Activated T-helper 2 cell treated with anti-CD3 and anti-CD28 coated beads, Interferon-gamma antibody, Interleukin-2, Interleukin-4, amounts not matched to agents 10 μg/mL and 5 μg/mL and 100 μg/mL, durations not matched to agents 14 hours and 24 hours and 36 hours (primary cell): Measurements from ENCODE around the gene CRISPLD2. TPM values are rescaled to one million over a fixed set of nuclear protein-coding genes. Genes with fewer than 3 reads are reported as not detected.

ENCODE experiments used
- DNase-seq: peaks from one replicate; pipeline ENCODE4 v3.0.0; 2021; ENCODE audit warnings: low spot score
- H3K27ac Mint-ChIP-seq: one replicate; pipeline ENCODE4 v1.8.0; 2021; ENCODE audit warnings: mixed read lengths
- H3K27me3 Mint-ChIP-seq: one replicate; pipeline ENCODE4 v1.8.0; 2021; ENCODE audit warnings: low read depth, mixed read lengths
- H3K36me3 Mint-ChIP-seq: one replicate; pipeline ENCODE4 v1.8.0; 2021; ENCODE audit warnings: low read depth, mixed read lengths
- H3K4me1 Mint-ChIP-seq: one replicate; pipeline ENCODE4 v1.8.0; 2021; ENCODE audit warnings: low read depth, mixed read lengths
- H3K4me3 Mint-ChIP-seq: one replicate; pipeline ENCODE4 v1.8.0; 2021; ENCODE audit warnings: low read depth, mild to moderate bottlenecking, moderate library complexity, mixed read lengths
- H3K9me3 Mint-ChIP-seq: one replicate; pipeline ENCODE4 v1.8.0; 2021; ENCODE audit warnings: mixed read lengths
- intact Hi-C: fragments of 100-400 bp; cut with micrococcal nuclease; formaldehyde crosslinking; loops from one replicate; pipeline ENCODE4 v1.15.1; 2023
- total RNA-seq: library from RNA; stranded (reverse); gene quantifications from 2 replicates; pipeline ENCODE4 v1.2.3, GENCODE V29; 2022

Gene CRISPLD2
- total RNA-seq, 1 donor from 2014 or later = 0.23 TPM

DNA sequence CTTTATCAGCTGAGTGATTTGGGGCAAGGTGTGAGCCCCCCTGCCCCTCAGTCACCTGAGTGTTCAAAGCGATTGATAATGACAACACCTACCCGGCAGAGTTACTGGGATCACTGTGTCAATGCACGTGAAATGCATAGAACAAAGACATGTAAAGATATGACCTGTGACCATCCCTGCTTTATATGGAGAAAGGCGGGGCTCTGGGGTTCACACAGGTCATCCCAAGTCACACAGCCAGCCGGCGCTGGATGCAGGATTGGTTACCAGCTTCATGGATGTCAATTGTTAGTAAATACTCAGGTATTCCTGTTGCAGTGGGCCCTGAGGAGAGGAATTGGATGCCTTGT, 64.4 kb downstream of the CRISPLD2 start:
- Mint-ChIP-seq H3K36me3 (no peaks in the 10 kb centered on the region), H3K4me3 (no peak overlapping the region), H3K4me1 (peaks cover 5% of the 10 kb centered on the region), H3K9me3 (no peaks in the 10 kb centered on the region), H3K27me3 (peaks cover 3% of the 10 kb centered on the region), H3K27ac (no peak overlapping the region)
- intact Hi-C loops = no loop called here
- DNase-seq = no peak

DNA sequence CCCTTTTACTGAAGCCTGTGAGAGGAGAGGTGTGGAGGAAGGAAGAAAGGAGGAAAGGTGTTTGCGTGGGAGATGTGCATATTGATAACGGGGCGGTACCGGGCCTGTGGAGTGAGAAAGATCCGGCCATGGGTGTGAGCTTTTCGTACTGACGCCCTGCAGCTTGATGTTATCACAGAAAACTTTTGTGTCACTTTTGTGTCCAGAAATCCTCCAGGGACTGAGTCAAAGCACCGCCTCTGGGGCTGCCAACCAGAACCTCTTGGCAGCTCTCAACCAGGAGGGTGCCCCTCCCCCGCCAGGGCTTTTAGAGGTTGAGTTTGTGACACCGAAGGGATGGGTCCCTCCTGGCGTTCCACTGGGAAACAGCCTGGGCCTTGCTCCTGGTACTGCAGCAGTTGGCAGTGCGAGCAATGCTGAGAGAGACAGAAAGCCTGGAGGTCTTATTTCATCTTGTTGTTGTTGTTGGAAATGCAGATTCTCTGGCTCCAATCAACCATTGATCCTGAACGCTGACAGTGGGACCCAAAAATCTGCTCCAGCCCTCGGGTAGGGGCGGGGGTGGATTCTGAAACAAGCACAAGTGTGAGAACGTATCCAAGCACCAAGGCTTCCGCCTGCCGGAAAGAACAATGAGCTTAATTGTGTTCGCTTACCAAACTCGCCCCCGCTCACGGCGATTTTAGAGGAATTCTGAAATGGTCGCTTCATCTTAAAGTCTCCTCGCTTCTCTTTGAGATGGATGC, 65.0 kb downstream of the CRISPLD2 start:
- no peaks in the 10 kb centered on the region for H3K9me3 Mint-ChIP-seq
- DNase-seq = no peak
- intact Hi-C loops = no loop called here
- no peaks in the 10 kb centered on the region for H3K36me3 Mint-ChIP-seq
- H3K4me1 Mint-ChIP-seq = peaks cover 3% of the 10 kb centered on the region
- H3K27ac Mint-ChIP-seq = no peak overlapping the region
- H3K27me3 Mint-ChIP-seq = peaks cover 3% of the 10 kb centered on the region
- H3K4me3 Mint-ChIP-seq = no peak overlapping the region

GRCh38 chr16:84885342-84885910, 65.6 kb downstream of the CRISPLD2 start:
- Mint-ChIP-seq H3K27me3 (peaks cover 3% of the 10 kb centered on the region), H3K9me3 (no peaks in the 10 kb centered on the region), H3K4me1 (peaks cover 3% of the 10 kb centered on the region), H3K4me3 (no peak overlapping the region), H3K27ac (no peak overlapping the region), H3K36me3 (no peaks in the 10 kb centered on the region)
- intact Hi-C loops = no loop called here
- DNase-seq = no peak

DNA sequence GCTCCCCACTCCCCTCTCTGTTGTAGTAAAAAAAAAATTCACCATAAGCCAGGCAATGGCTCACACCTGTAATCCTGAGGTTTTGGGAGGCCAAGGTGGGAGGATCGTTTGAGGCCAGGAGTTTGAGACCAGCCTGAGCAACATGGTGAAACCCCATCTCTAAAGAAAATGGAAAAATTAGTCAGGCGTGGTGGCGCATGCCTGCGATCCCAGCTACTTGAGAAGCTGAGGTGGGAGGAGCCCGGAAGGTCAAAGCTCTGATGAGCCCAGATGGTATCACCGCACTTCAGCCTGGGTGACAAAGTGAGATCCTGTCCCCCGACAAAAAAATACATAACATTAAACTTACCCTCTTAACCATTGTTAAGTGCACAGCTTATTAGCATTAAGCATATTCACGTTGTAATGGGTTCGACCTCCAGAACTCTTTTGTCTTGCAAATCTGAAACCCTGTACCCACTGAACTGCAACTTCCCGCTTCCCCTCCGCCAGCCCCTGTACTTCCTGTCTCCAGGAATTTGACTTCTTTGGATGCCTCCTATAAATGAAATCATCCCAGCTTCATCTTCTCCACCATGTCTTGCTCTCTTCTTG, 66.8 kb downstream of the CRISPLD2 start:
- Mint-ChIP-seq H3K36me3 (no peaks in the 10 kb centered on the region), H3K9me3 (no peaks in the 10 kb centered on the region), H3K27me3 (peaks cover 3% of the 10 kb centered on the region), H3K4me1 (peaks cover 3% of the 10 kb centered on the region), H3K27ac (no peak overlapping the region), H3K4me3 (no peak overlapping the region)
- DNase-seq = no peak
- intact Hi-C loops = no loop called here

GRCh38 chr16:84887207-84887606, 67.4 kb downstream of the CRISPLD2 start:
- Mint-ChIP-seq H3K36me3 (no peaks in the 10 kb centered on the region), H3K27me3 (peaks cover 3% of the 10 kb centered on the region), H3K9me3 (no peaks in the 10 kb centered on the region), H3K4me1 (peaks cover 3% of the 10 kb centered on the region), H3K4me3 (no peak overlapping the region), H3K27ac (no peak overlapping the region)
- intact Hi-C loops = no loop called here
- DNase-seq = no peak

DNA sequence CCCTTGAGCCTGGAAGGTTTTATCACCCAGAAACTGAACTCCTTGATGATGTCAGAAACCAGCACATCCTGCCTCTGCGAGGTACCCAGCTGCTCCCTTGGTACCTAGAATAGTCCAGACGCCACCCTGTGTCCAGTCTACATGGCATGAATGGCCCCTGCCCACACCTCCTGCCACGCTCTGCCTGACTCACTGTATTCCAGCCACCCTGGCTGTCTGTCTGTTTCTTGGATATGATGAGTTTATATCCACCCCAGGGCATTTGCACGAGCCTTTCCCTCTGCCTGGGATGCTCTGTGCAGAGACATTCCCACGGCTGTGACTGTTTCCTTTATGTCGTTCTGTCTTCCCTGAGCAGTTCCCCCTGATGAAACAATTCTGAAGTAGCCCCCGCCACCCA, 68.7 kb downstream of the CRISPLD2 start:
- no peak overlapping the region for H3K27ac Mint-ChIP-seq
- H3K36me3 Mint-ChIP-seq = no peaks in the 10 kb centered on the region
- H3K4me3 Mint-ChIP-seq = no peak overlapping the region
- intact Hi-C loops = no loop called here
- peaks cover 3% of the 10 kb centered on the region for H3K27me3 Mint-ChIP-seq
- no peaks in the 10 kb centered on the region for H3K9me3 Mint-ChIP-seq
- peaks cover 3% of the 10 kb centered on the region for H3K4me1 Mint-ChIP-seq
- no peak for DNase-seq

GRCh38 chr16:84889066-84889465, 69.3 kb downstream of the CRISPLD2 start:
- H3K4me1 Mint-ChIP-seq = peaks cover 3% of the 10 kb centered on the region
- intact Hi-C loops = no loop called here
- DNase-seq = no peak
- no peak overlapping the region for H3K4me3 Mint-ChIP-seq
- no peak overlapping the region for H3K27ac Mint-ChIP-seq
- H3K27me3 Mint-ChIP-seq = peaks cover 3% of the 10 kb centered on the region
- no peaks in the 10 kb centered on the region for H3K9me3 Mint-ChIP-seq
- H3K36me3 Mint-ChIP-seq = no peaks in the 10 kb centered on the region

DNA sequence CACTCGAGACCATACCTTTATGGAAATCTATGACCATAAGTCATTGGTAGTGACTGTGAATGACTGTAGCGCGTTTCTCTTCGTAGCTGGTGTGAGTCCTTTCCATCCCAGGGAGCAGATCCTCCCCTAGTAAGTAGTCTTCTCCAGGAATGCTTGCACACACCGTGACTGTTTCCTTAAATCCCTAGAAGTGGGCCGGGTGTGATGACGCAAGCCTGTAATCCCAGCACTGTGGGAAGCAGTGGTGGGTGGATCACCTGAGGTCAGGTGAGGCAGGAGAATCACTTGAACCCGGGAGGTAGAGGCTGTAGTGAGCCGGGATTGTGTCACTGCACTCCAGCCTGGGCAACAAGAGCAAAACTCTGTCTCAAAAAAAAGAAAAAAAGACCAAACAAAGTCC, 70.6 kb downstream of the CRISPLD2 start:
- no peaks in the 10 kb centered on the region for H3K36me3 Mint-ChIP-seq
- no peaks in the 10 kb centered on the region for H3K4me1 Mint-ChIP-seq
- DNase-seq = no peak
- no peaks in the 10 kb centered on the region for H3K9me3 Mint-ChIP-seq
- intact Hi-C loops = no loop called here
- H3K27me3 Mint-ChIP-seq = no peaks in the 10 kb centered on the region
- no peak overlapping the region for H3K27ac Mint-ChIP-seq
- H3K4me3 Mint-ChIP-seq = no peak overlapping the region

DNA sequence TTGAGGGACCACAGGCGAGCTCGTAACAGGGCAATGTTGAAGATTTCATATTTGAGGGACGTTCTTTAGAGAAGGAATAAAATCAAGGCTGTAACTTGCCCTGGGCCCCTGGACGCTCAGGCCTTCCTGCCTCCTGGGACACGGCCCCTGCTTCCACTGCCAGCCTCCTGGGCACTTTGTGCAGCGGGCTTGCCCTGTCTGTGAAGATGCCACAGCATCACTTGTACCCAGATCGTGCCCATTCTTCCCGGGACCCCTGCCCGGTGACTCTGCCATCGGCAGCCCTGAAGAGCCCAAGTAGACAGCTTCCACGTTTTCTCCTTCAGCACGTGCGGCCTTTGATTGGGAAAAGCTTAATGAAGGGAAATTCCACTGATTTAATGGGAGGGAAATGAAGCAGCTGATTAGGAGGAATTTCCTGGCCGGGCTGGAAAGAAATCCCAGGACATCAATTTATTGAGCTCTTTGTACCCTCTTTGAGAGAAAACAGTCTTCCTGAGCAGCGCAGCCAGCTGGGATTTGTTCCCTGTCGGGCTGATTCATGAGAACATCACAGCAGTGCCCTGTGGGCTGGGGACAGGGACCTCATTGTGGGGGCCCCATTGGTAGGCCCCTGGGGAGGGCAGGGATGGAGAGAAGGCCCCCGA, 71.5 kb downstream of the CRISPLD2 start:
- intact Hi-C loops = no loop called here
- Mint-ChIP-seq H3K4me3 (no peak overlapping the region), H3K36me3 (no peaks in the 10 kb centered on the region), H3K27ac (no peak overlapping the region), H3K9me3 (no peaks in the 10 kb centered on the region), H3K4me1 (no peaks in the 10 kb centered on the region), H3K27me3 (no peaks in the 10 kb centered on the region)
- DNase-seq = no peak

- Mint-ChIP-seq H3K27ac (no peak overlapping the region), H3K4me1 (no peaks in the 10 kb centered on the region), H3K9me3 (no peaks in the 10 kb centered on the region), H3K27me3 (no peaks in the 10 kb centered on the region), H3K4me3 (no peak overlapping the region), H3K36me3 (no peaks in the 10 kb centered on the region)
- no peak for DNase-seq
- intact Hi-C loops = no loop called here
Measured at GRCh38 chr16:84892097-84892496, 72.3 kb downstream of the CRISPLD2 start.

DNA sequence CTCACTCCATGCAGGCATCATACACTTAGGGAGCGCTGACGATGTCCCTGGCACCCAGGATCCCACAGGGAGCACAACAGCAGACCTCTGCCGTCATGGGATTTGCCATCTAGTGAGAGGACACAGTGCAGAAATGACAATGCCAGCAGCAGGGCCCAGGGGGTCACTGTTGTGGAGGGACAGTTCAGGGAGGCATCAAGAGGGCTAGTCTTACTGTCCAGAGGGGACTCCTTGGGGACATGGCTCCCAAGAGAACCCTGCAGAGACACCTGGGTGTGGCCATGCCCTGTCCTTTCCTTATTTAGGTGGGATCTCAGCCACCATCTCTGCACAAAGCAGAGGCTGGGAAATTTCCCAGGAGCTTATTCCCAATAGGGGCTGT, 73.7 kb downstream of the CRISPLD2 start:
- H3K9me3 Mint-ChIP-seq = no peaks in the 10 kb centered on the region
- no peaks in the 10 kb centered on the region for H3K36me3 Mint-ChIP-seq
- intact Hi-C loops = no loop called here
- H3K4me3 Mint-ChIP-seq = no peak overlapping the region
- H3K27me3 Mint-ChIP-seq = no peaks in the 10 kb centered on the region
- H3K27ac Mint-ChIP-seq = no peak overlapping the region
- no peaks in the 10 kb centered on the region for H3K4me1 Mint-ChIP-seq
- DNase-seq = no peak

- H3K4me3 Mint-ChIP-seq = no peak overlapping the region
- DNase-seq = no peak
- H3K27ac Mint-ChIP-seq = no peak overlapping the region
- H3K9me3 Mint-ChIP-seq = no peaks in the 10 kb centered on the region
- H3K27me3 Mint-ChIP-seq = no peaks in the 10 kb centered on the region
- no peaks in the 10 kb centered on the region for H3K4me1 Mint-ChIP-seq
- no peaks in the 10 kb centered on the region for H3K36me3 Mint-ChIP-seq
- intact Hi-C loops = no loop called here
Measured at GRCh38 chr16:84893849-84894599, 74.2 kb downstream of the CRISPLD2 start.

DNA sequence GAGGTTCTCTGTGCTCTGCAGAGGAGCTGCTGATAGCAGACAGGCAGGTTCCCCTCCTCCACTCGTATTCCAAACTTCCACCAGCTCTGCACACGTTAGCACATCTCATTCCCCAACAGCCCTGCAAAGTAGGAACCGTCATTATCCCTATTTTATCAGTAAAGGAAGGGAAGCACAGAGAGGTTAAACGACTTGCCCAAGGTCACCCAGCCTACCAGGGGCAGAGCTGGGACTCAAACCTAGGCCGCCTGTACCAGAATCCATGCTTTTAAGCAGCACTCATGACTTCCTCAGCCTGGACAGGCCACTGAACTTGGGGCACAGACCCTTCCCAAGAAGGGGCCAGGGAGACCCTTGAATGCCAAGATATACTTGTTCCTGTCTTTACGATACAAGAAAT, 75.2 kb downstream of the CRISPLD2 start:
- DNase-seq = no peak
- no peaks in the 10 kb centered on the region for H3K4me1 Mint-ChIP-seq
- H3K36me3 Mint-ChIP-seq = no peaks in the 10 kb centered on the region
- no peaks in the 10 kb centered on the region for H3K27me3 Mint-ChIP-seq
- no peaks in the 10 kb centered on the region for H3K9me3 Mint-ChIP-seq
- no peak overlapping the region for H3K27ac Mint-ChIP-seq
- intact Hi-C loops = no loop called here
- H3K4me3 Mint-ChIP-seq = no peak overlapping the region
